ENCODE results near the gene GDPD5. TPM values are rescaled to one million over a fixed set of nuclear protein-coding genes. Genes with fewer than 3 reads are reported as not detected.

Gene GDPD5
- total RNA-seq, 1 donor from 2014 or later, result 14.5 TPM

DNA sequence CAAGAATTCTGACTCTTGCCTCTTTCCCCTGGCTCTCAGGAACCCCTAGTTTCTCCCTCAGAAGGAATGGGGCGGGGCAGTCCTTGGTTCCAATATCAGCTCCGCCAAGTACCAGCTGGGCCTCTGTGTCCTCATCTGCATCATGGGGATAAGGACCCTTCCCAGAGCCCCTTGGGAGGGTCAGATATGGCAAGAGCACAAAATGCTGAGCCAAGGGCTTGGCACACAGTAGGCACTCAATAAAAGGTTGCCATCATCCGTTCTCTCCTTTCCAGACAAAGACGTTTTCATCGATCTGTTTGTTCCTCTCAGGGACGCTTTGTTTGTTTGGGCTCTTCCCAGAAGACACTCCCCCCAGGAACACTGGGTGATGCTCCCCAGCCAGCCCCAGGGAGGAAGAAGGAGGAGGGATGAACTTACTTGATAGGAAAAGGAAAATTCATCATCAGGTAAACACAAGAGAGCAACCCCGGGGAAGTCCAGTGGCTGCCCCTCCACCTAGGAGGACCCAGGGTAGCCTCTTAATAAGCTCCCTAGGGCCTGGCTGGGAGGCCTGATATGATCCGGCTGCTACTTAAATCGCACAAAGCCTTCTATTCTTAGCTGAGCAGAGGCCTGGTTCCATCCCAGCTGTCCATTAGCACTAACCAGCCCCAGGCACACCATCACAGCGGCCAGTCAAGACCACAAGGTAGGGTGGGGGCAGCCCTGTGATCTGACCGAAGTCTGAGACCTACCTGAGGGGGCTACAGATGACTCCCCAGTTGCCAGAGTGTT is 19.6 kb downstream of the GDPD5 start:
- no peaks in the 10 kb centered on the region for H3K9me3 Mint-ChIP-seq
- no peak overlapping the region for H3K27ac Mint-ChIP-seq
- H3K4me1 Mint-ChIP-seq, result peaks cover 18% of the 10 kb centered on the region
- no peak overlapping the region for H3K4me3 Mint-ChIP-seq
- DNase-seq, result no peak
- H3K36me3 Mint-ChIP-seq (ENCODE audit: low read depth), result no peaks in the 10 kb centered on the region
- intact Hi-C loops (cut with micrococcal nuclease), result no loop called here
- H3K27me3 Mint-ChIP-seq, result no peaks in the 10 kb centered on the region

- no peaks in the 10 kb centered on the region for H3K9me3 Mint-ChIP-seq
- H3K4me1 Mint-ChIP-seq, result peaks cover 19% of the 10 kb centered on the region
- H3K27ac Mint-ChIP-seq, result no peak overlapping the region
- no peak overlapping the region for H3K4me3 Mint-ChIP-seq
- intact Hi-C loops (cut with micrococcal nuclease), result no loop called here
- no peaks in the 10 kb centered on the region for H3K27me3 Mint-ChIP-seq
- DNase-seq, result no peak
- no peaks in the 10 kb centered on the region for H3K36me3 Mint-ChIP-seq (ENCODE audit: low read depth)
Measured at GRCh38 chr11:75504501-75504900, 21.2 kb downstream of the GDPD5 start.

- intact Hi-C loops (cut with micrococcal nuclease), result no loop called here
- Mint-ChIP-seq H3K27ac (no peak overlapping the region), H3K36me3 (ENCODE audit: low read depth) (no peaks in the 10 kb centered on the region), H3K27me3 (no peaks in the 10 kb centered on the region), H3K4me1 (peaks cover 18% of the 10 kb centered on the region), H3K9me3 (no peaks in the 10 kb centered on the region), H3K4me3 (no peak overlapping the region)
- DNase-seq, result no peak
Measured at GRCh38 chr11:75503531-75504099, 22.1 kb downstream of the GDPD5 start.

- Mint-ChIP-seq H3K4me1 (peaks cover 12% of the 10 kb centered on the region), H3K27me3 (no peaks in the 10 kb centered on the region), H3K4me3 (no peak overlapping the region), H3K36me3 (ENCODE audit: low read depth) (no peaks in the 10 kb centered on the region), H3K9me3 (no peaks in the 10 kb centered on the region), H3K27ac (no peak overlapping the region)
- no peak for DNase-seq
- intact Hi-C loops (cut with micrococcal nuclease), result no loop called here
Measured at GRCh38 chr11:75502138-75502537, 23.6 kb downstream of the GDPD5 start.

- H3K9me3 Mint-ChIP-seq, result no peaks in the 10 kb centered on the region
- no peaks in the 10 kb centered on the region for H3K36me3 Mint-ChIP-seq (ENCODE audit: low read depth)
- intact Hi-C loops (cut with micrococcal nuclease), result no loop called here
- H3K4me1 Mint-ChIP-seq, result peaks cover 12% of the 10 kb centered on the region
- no peak overlapping the region for H3K27ac Mint-ChIP-seq
- no peak overlapping the region for H3K4me3 Mint-ChIP-seq
- no peaks in the 10 kb centered on the region for H3K27me3 Mint-ChIP-seq
- no peak for DNase-seq
Measured at GRCh38 chr11:75500742-75501141, 25.0 kb downstream of the GDPD5 start.

DNA sequence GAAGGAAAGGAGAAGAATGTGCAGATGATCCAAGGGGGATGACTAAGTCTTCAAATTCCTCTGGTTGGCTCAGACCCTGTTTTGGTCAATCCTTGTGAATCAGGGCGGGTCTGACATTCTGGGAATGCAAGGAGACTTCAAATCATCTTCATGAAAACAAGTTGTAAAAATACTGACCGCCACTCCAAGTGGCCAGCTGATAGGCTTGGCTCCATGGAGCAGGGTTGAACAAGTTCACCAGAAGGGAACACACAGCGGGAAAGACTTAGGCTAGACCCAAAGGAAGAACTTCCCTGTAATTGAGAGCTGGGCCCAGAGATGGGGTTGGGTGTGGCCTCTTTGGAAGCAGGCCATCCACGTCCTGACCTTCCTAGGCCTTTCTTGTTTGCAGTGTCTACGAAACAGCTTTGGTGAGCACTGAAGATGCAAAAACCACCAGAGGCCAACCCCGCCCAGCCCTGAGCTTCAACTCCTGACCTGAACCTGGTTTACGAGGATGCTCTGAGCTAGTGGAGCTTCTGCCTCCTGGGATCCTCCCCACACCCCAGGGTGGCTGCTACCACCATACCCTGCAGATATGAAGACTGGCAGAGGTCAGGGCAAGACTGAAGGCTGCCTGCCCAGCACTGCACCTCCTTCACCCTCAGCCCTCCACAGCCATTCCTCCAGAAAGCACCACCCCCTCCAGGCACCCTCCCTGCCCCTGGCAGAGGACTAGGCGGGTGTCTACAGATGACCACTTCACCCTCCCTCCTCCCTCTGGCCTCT is 26.1 kb downstream of the GDPD5 start:
- intact Hi-C loops (cut with micrococcal nuclease), result no loop called here
- Mint-ChIP-seq H3K27me3 (no peaks in the 10 kb centered on the region), H3K4me3 (no peak overlapping the region), H3K4me1 (peaks cover 12% of the 10 kb centered on the region), H3K36me3 (ENCODE audit: low read depth) (no peaks in the 10 kb centered on the region), H3K27ac (no peak overlapping the region), H3K9me3 (no peaks in the 10 kb centered on the region)
- DNase-seq, result no peak

DNA sequence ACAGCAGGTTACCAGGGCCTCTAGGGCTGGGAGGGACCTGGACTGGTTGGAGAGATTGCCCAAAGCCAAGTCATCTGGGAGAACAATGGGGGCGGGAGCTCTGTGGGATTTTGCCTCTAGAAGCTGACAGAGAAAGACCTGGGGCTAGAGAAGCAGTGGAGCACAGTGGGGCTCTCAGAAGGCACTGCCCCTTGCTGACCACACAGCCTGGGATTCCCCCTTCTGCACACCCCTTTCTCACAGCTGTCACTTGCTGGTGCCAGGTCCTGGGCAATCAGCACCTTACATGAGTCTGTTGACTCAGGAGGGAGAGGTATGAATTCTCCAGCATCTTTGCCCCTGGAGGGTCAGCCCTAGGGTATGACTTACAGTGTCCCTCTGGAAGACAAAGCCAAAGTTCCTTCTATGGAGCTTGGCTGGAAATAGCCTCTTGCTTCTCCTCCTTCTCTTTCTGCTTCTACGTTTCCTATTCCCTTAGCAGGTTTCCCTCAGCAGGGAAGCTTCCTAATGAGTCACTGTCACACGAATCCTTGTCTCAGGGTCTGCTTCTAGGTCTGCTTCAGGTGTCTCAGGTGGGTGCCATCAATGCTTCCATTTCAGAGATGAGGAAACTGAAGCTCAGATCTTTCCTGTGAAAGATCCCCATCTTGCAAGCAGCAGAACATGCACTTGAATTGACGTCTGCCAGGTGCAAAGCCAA is 27.0 kb downstream of the GDPD5 start:
- no peaks in the 10 kb centered on the region for H3K36me3 Mint-ChIP-seq (ENCODE audit: low read depth)
- DNase-seq, result no peak
- no peaks in the 10 kb centered on the region for H3K27me3 Mint-ChIP-seq
- no peaks in the 10 kb centered on the region for H3K9me3 Mint-ChIP-seq
- H3K4me1 Mint-ChIP-seq, result peaks cover 12% of the 10 kb centered on the region
- H3K4me3 Mint-ChIP-seq, result no peak overlapping the region
- intact Hi-C loops (cut with micrococcal nuclease), result no loop called here
- H3K27ac Mint-ChIP-seq, result no peak overlapping the region

- no peak overlapping the region for H3K27ac Mint-ChIP-seq
- DNase-seq, result no peak
- no peaks in the 10 kb centered on the region for H3K36me3 Mint-ChIP-seq (ENCODE audit: low read depth)
- intact Hi-C loops (cut with micrococcal nuclease), result no loop called here
- no peak overlapping the region for H3K4me3 Mint-ChIP-seq
- H3K27me3 Mint-ChIP-seq, result no peaks in the 10 kb centered on the region
- no peaks in the 10 kb centered on the region for H3K9me3 Mint-ChIP-seq
- H3K4me1 Mint-ChIP-seq, result peaks cover 12% of the 10 kb centered on the region
Measured at GRCh38 chr11:75497788-75498409, 27.8 kb downstream of the GDPD5 start.

GRCh38 chr11:75496305-75496752 is 29.4 kb downstream of the GDPD5 start:
- no peaks in the 10 kb centered on the region for H3K27me3 Mint-ChIP-seq
- H3K27ac Mint-ChIP-seq, result no peak overlapping the region
- no peak for DNase-seq
- intact Hi-C loops (cut with micrococcal nuclease), result no loop called here
- H3K4me1 Mint-ChIP-seq, result peaks cover 13% of the 10 kb centered on the region
- H3K36me3 Mint-ChIP-seq (ENCODE audit: low read depth), result no peaks in the 10 kb centered on the region
- no peaks in the 10 kb centered on the region for H3K9me3 Mint-ChIP-seq
- H3K4me3 Mint-ChIP-seq, result no peak overlapping the region

GRCh38 chr11:75495749-75496304 is 29.9 kb downstream of the GDPD5 start:
- Mint-ChIP-seq H3K27ac (no peak overlapping the region), H3K9me3 (no peaks in the 10 kb centered on the region), H3K27me3 (no peaks in the 10 kb centered on the region), H3K4me3 (no peak overlapping the region), H3K4me1 (peaks cover 13% of the 10 kb centered on the region), H3K36me3 (ENCODE audit: low read depth) (no peaks in the 10 kb centered on the region)
- DNase-seq, result no peak
- intact Hi-C loops (cut with micrococcal nuclease), result no loop called here

GRCh38 chr11:75493626-75494025 is 32.1 kb downstream of the GDPD5 start:
- Mint-ChIP-seq H3K27ac (no peak overlapping the region), H3K4me1 (peaks cover 9% of the 10 kb centered on the region), H3K27me3 (no peaks in the 10 kb centered on the region), H3K4me3 (no peak overlapping the region), H3K9me3 (no peaks in the 10 kb centered on the region), H3K36me3 (ENCODE audit: low read depth) (no peaks in the 10 kb centered on the region)
- DNase-seq, result no peak
- intact Hi-C loops (cut with micrococcal nuclease), result loop anchor here (2.0 kb wide), 1 partner anchor 31 kb away; the partner anchor contains the start of gene GDPD5

GRCh38 chr11:75492181-75492820 is 33.4 kb downstream of the GDPD5 start:
- intact Hi-C loops (cut with micrococcal nuclease), result loop anchor here (2.0 kb wide), 1 partner anchor 32 kb away; the partner anchor contains the start of gene GDPD5
- no peaks in the 10 kb centered on the region for H3K36me3 Mint-ChIP-seq (ENCODE audit: low read depth)
- no peaks in the 10 kb centered on the region for H3K27me3 Mint-ChIP-seq
- peak overlapping the region; percentile 75 for H3K4me3 Mint-ChIP-seq
- peaks cover 6% of the 10 kb centered on the region for H3K4me1 Mint-ChIP-seq
- peak; percentile 84 for DNase-seq
- H3K27ac Mint-ChIP-seq, result peak overlapping the region; percentile 88
- no peaks in the 10 kb centered on the region for H3K9me3 Mint-ChIP-seq

GRCh38 chr11:75491465-75491864 is 34.3 kb downstream of the GDPD5 start:
- intact Hi-C loops (cut with micrococcal nuclease), result no loop called here
- H3K4me3 Mint-ChIP-seq, result no peak overlapping the region
- no peaks in the 10 kb centered on the region for H3K9me3 Mint-ChIP-seq
- peaks cover 8% of the 10 kb centered on the region for H3K4me1 Mint-ChIP-seq
- H3K27me3 Mint-ChIP-seq, result no peaks in the 10 kb centered on the region
- H3K27ac Mint-ChIP-seq, result no peak overlapping the region
- H3K36me3 Mint-ChIP-seq (ENCODE audit: low read depth), result no peaks in the 10 kb centered on the region
- DNase-seq, result no peak
